GM23248 (cell line): Measurements from ENCODE around the gene ST6GALNAC4. TPM values are rescaled to one million over a fixed set of nuclear protein-coding genes. Genes with fewer than 3 reads are reported as not detected.
A peak's percentile ranks its signal among the peaks of the same experiment; 100 is the strongest.

Source experiments
- DNase-seq: peaks from one replicate; pipeline ENCODE4 v3.0.0-alpha.2; 2015
- H2AFZ ChIP-seq: fragments of 200-600 bp; sonication (generic); 2 replicates; pipeline ENCODE4 v1.6.1; 2016; ENCODE audit warnings: antibody characterized with exemption
- H3F3A ChIP-seq: fragments of 200-600 bp; sonication (generic); 2 replicates; pipeline ENCODE4 v1.6.1; 2016; ENCODE audit warnings: mild to moderate bottlenecking, antibody characterized with exemption, mixed run types; ENCODE audit not compliant: insufficient read depth
- H3K27ac ChIP-seq: fragments of 200-600 bp; sonication (generic); 2 replicates; pipeline ENCODE4 v1.5.1; 2016; ENCODE audit warnings: mild to moderate bottlenecking
- H3K27me3 ChIP-seq: fragments of 200-600 bp; sonication (generic); replicated peaks from 2 replicates; pipeline ENCODE4 v1.6.1; 2016; ENCODE audit warnings: mild to moderate bottlenecking; ENCODE audit not compliant: insufficient read depth
- H3K36me3 ChIP-seq: fragments of 200-600 bp; sonication (generic); 2 replicates; pipeline ENCODE4 v1.6.1; 2016; ENCODE audit warnings: low read depth, mild to moderate bottlenecking
- H3K4me1 ChIP-seq: fragments of 200-600 bp; sonication (generic); 2 replicates; pipeline ENCODE4 v1.6.1; 2016; ENCODE audit warnings: mild to moderate bottlenecking; ENCODE audit not compliant: insufficient read depth
- H3K4me2 ChIP-seq: fragments of 200-600 bp; sonication (generic); one replicate; pipeline ENCODE4 v1.6.1; 2016; ENCODE audit warnings: mild to moderate bottlenecking; ENCODE audit not compliant: unreplicated experiment
- H3K4me3 ChIP-seq: fragments of 200-600 bp; sonication (generic); 2 replicates; pipeline ENCODE4 v1.5.1; 2016; ENCODE audit warnings: mild to moderate bottlenecking
- H3K79me2 ChIP-seq: fragments of 200-600 bp; sonication (generic); 2 replicates; pipeline ENCODE4 v1.6.1; 2016; ENCODE audit warnings: mild to moderate bottlenecking; ENCODE audit not compliant: insufficient read depth
- H3K9ac ChIP-seq: fragments of 200-600 bp; sonication (generic); 2 replicates; pipeline ENCODE4 v1.6.1; 2016; ENCODE audit warnings: mild to moderate bottlenecking
- H3K9me2 ChIP-seq: fragments of 200-600 bp; sonication (generic); 2 replicates; pipeline ENCODE4 v1.6.1; 2016; ENCODE audit warnings: mixed run types, mild to moderate bottlenecking, moderate library complexity; ENCODE audit not compliant: insufficient read depth
- H3K9me3 ChIP-seq: fragments of 200-600 bp; sonication (generic); one replicate; pipeline ENCODE4 v1.6.1; 2017; ENCODE audit warnings: low read depth
- H4K20me1 ChIP-seq: fragments of 200-600 bp; sonication (generic); 2 replicates; pipeline ENCODE4 v1.6.0; 2016; ENCODE audit not compliant: insufficient read depth
- EZH2 ChIP-seq: fragments of 200-600 bp; sonication (generic); IDR thresholded peaks from 2 replicates; pipeline ENCODE4 v1.6.1; 2018; ENCODE audit warnings: antibody characterized with exemption, mild to moderate bottlenecking; ENCODE audit not compliant: insufficient read depth, poor library complexity, severe bottlenecking
- EZH2phosphoT487 ChIP-seq: fragments of 200-600 bp; sonication (generic); IDR thresholded peaks from 2 replicates; pipeline ENCODE4 v1.6.1; 2018; ENCODE audit warnings: antibody characterized with exemption, moderate library complexity, mild to moderate bottlenecking, low read depth; ENCODE audit not compliant: insufficient read depth
- WGBS, 2 experiments: methylation state at CpG; one replicate each; pipeline ENCODE4 v1.1.6; 2015 to 2017; ENCODE audit warnings: low lambda C conversion rate in 2 of 2, low coverage in 1 of 2; ENCODE audit errors: missing lambda C conversion rate in 2 of 2; 5-methylcytosine and 5-hydroxymethylcytosine counted together
- in situ Hi-C: fragments of 300-500 bp; cut with MboI; formaldehyde crosslinking; loops from 2 replicates; pipeline ENCODE4 v1.15.0; 2020
- polyA plus RNA-seq: library from polyadenylated mRNA; unstranded; fragments of >200 nt; fragmentation: Nextera tagmentation; extraction: Ambion mirVana; gene quantifications from 2 replicates; pipeline ENCODE4 v1.2.1, GENCODE V29; 2016
- total RNA-seq: library from RNA; depleted of rRNA; stranded (reverse); fragments of >200 nt; shearing (Covaris generic); gene quantifications from 2 replicates; pipeline ENCODE4 v1.2.3, GENCODE V29; 2014

Gene ST6GALNAC4
- total and polyA plus RNA-seq, 2 experiments from 2014 or later, result 33.7 to 61.0 TPM

- H2AFZ ChIP-seq, result no peak overlapping the region
- no peaks in the 10 kb centered on the region; the same call in 1 of the 2 replicates for H3K36me3 ChIP-seq
- peaks cover 8% of the 10 kb centered on the region; the same call in 1 of the 2 replicates for H3K79me2 ChIP-seq
- no peak overlapping the region for H3K4me2 ChIP-seq
- no peaks in the 10 kb centered on the region for H3K27me3 ChIP-seq
- H3K9ac ChIP-seq, result no peak overlapping the region
- in situ Hi-C loops, result no loop called here
- H3F3A ChIP-seq, result peaks cover 9% of the 10 kb centered on the region; the same call in 1 of the 2 replicates
- WGBS, 2 experiments, result 81 to 82% methylated on average over 34 to 35 of the region's 35 CpGs
- no peak overlapping the region for H3K4me3 ChIP-seq
- DNase-seq, result no peak
- H3K9me2 ChIP-seq, result no peaks in the 10 kb centered on the region
- no peak for TF ChIP-seq EZH2phosphoT487
- no peak for TF ChIP-seq EZH2
- no peak overlapping the region for H3K27ac ChIP-seq
- H4K20me1 ChIP-seq, result no peaks in the 10 kb centered on the region
- H3K4me1 ChIP-seq, result peaks cover 13% of the 10 kb centered on the region
- H3K9me3 ChIP-seq, result no peaks in the 10 kb centered on the region
These were observed 8.8 kb downstream of the ST6GALNAC4 start for GRCh38 chr9:127907867-127908659.

- Histone ChIP-seq H3K4me2 (no peak overlapping the region), H3K9me3 (no peaks in the 10 kb centered on the region), H3K4me3 (no peak overlapping the region), H4K20me1 (no peaks in the 10 kb centered on the region), H3K36me3 (no peaks in the 10 kb centered on the region; the same call in 1 of the 2 replicates), H3K79me2 (0 out of 2 replicates have a peak, but pooled peaks cover 1% of the 10 kb centered on the region), H2AFZ (no peak overlapping the region), H3K9ac (peak overlapping the region; percentile 49; the same call in 1 of the 2 replicates), H3K27me3 (no peaks in the 10 kb centered on the region), H3F3A (peaks cover 9% of the 10 kb centered on the region; the same call in 1 of the 2 replicates), H3K27ac (peak overlapping the region; percentile 54; the same call in 1 of the 2 replicates), H3K4me1 (peaks cover 23% of the 10 kb centered on the region), H3K9me2 (no peaks in the 10 kb centered on the region)
- TF ChIP-seq EZH2 (no peak), EZH2phosphoT487 (no peak)
- 68 to 72% methylated on average over 12 of the region's 12 CpGs for WGBS, 2 experiments
- no peak for DNase-seq
- in situ Hi-C loops, result no loop called here
These were observed 11.1 kb downstream of the ST6GALNAC4 start for GRCh38 chr9:127905788-127906191.

DNA sequence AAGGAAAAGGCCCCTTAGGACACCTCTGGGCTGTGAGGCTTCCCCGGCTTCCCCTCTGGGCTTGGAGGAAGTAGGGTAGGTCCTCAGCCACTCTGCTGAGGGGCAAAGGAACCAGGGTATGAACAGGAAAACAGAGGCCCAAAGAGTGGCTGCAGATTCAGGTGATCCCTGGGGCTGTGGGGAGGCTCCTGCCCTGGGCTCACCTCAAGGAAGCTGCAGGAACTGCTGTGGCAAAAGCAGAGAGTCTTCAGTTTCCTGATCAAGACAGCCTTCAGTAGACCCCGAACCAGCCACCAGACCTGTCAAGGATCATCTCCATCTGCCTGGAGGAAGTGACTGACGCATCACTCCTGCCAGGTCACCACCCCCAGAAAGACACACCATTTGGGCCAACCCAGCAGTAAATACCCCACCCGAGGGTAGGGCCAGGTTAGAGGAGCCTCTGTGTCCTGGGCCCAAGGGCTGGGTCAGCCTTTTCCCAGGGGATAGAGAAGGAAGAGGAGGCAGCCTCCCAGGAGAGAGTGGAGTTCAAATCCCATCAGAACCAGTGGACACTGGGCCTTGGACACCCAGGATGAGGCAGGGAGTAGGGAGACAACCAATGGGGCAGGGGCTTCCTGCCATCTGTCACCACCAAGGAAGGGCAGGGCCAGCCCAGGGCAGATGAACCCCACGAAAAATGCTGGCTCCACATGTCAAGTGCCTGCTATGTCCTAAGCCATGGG lies 11.7 kb downstream of the ST6GALNAC4 start:
- H3K27ac ChIP-seq, result no peak overlapping the region

DNA sequence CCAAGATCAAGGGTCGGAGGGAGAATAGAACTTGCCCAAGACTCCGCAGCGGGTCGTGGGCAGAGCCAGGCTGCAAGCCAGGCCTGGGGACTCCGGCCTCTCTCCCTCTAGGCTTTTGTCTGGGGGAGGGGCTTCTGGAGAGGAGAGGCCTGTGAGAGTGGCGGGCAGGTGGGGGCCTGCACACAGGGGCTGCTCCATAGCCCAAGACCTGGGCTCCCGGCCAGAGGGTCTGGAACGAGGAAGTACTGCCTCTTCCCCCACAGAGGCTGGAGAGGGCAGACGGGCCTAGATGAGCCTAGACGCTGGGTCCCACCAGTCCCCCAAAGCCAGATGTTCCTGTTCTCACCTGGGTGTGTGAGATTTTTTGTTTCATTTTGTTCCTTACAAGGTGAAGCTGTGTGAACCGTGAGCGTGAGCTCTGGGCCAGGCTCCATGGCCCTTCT lies 12.3 kb downstream of the ST6GALNAC4 start:
- WGBS, 2 experiments, result 87 to 89% methylated on average over 12 of the region's 12 CpGs
- no peak for TF ChIP-seq EZH2phosphoT487
- no peak for TF ChIP-seq EZH2
- no peak overlapping the region for H3K9ac ChIP-seq
- H3K27ac ChIP-seq, result no peak overlapping the region
- in situ Hi-C loops, result no loop called here
- H3F3A ChIP-seq, result peaks cover 9% of the 10 kb centered on the region; the same call in 1 of the 2 replicates
- no peaks in the 10 kb centered on the region for H3K27me3 ChIP-seq
- H3K79me2 ChIP-seq, result no peaks in the 10 kb centered on the region
- no peak overlapping the region for H3K4me3 ChIP-seq
- peaks cover 32% of the 10 kb centered on the region for H3K4me1 ChIP-seq
- no peaks in the 10 kb centered on the region for H3K36me3 ChIP-seq
- no peak overlapping the region for H3K4me2 ChIP-seq
- no peaks in the 10 kb centered on the region for H4K20me1 ChIP-seq
- no peaks in the 10 kb centered on the region for H3K9me2 ChIP-seq
- no peaks in the 10 kb centered on the region for H3K9me3 ChIP-seq
- DNase-seq, result no peak
- H2AFZ ChIP-seq, result no peak overlapping the region

More for the DNA sequence above, 11.7 kb downstream of the ST6GALNAC4 start:
- in situ Hi-C loops, result no loop called here
- Histone ChIP-seq H3K79me2 (no peaks in the 10 kb centered on the region), H2AFZ (no peak overlapping the region), H3F3A (peaks cover 9% of the 10 kb centered on the region; the same call in 1 of the 2 replicates), H3K4me2 (no peak overlapping the region), H3K36me3 (no peaks in the 10 kb centered on the region), H3K9ac (no peak overlapping the region), H4K20me1 (no peaks in the 10 kb centered on the region), H3K4me3 (no peak overlapping the region), H3K4me1 (peaks cover 26% of the 10 kb centered on the region), H3K27me3 (no peaks in the 10 kb centered on the region), H3K9me3 (no peaks in the 10 kb centered on the region), H3K9me2 (no peaks in the 10 kb centered on the region)
- WGBS, 2 experiments, result 68 to 69% methylated on average over 5 of the region's 5 CpGs
- TF ChIP-seq EZH2, result no peak
- DNase-seq, result no peak
